Mononuclear cell (primary cell): ENCODE data around the gene SFI1. TPM values are rescaled to one million over a fixed set of nuclear protein-coding genes. Genes with fewer than 3 reads are reported as not detected.
"Not testable (repeated sequence)": the region's sequence is repeated elsewhere in the genome, so short reads cannot be mapped to it uniquely, and the experiment has no call there.

Source experiments
- H3K27me3 ChIP-seq: 2 replicates; pipeline ENCODE4 v1.6.0; 2011; ENCODE audit warnings: low read length, control low read depth; ENCODE audit not compliant: insufficient read depth
- H3K4me1 ChIP-seq: 2 replicates; pipeline ENCODE4 v1.5.1; 2011; ENCODE audit warnings: mild to moderate bottlenecking, low read length, control low read depth; ENCODE audit not compliant: insufficient read depth
- H3K4me3 ChIP-seq: 2 replicates; pipeline ENCODE4 v1.5.1; 2011; ENCODE audit warnings: mild to moderate bottlenecking, low read length, moderate library complexity
- H3K9me3 ChIP-seq: 2 replicates; pipeline ENCODE4 v1.5.1; 2011; ENCODE audit warnings: low read depth, mild to moderate bottlenecking, control low read depth, low read length
- total RNA-seq: library from RNA; depleted of rRNA; stranded (reverse); fragments of >200 nt; gene quantifications from one replicate; pipeline ENCODE4 v1.2.3, GENCODE V29; 2012

SFI1 gene
- 63.2 TPM for total RNA-seq

GRCh38 chr22:31496007-31496734 is at the start of gene SFI1:
TSS of gene SFI1 (plus strand) at chr22:31496536. CDS start at chr22:31508285, 11,749 bp downstream.
- Histone ChIP-seq H3K27me3 (no peaks in the 10 kb centered on the region), H3K4me1 (peaks cover 46% of the 10 kb centered on the region), H3K4me3 (peak within 1 kb of the TSS; percentile 69), H3K9me3 (no peaks in the 10 kb centered on the region)

- Histone ChIP-seq H3K4me1 (no peaks in the 10 kb centered on the region), H3K27me3 (no peaks in the 10 kb centered on the region), H3K4me3 (no peak overlapping the region), H3K9me3 (no peaks in the 10 kb centered on the region)
Measured at GRCh38 chr22:31446767-31447166, 49.6 kb upstream of the SFI1 start.

GRCh38 chr22:31447337-31447736 is 49.0 kb upstream of the SFI1 start:
- Histone ChIP-seq H3K27me3 (no peaks in the 10 kb centered on the region), H3K9me3 (no peaks in the 10 kb centered on the region), H3K4me3 (no peak overlapping the region), H3K4me1 (no peaks in the 10 kb centered on the region)

- no peaks in the 10 kb centered on the region for H3K27me3 ChIP-seq
- no peak overlapping the region for H3K4me3 ChIP-seq
- no peaks in the 10 kb centered on the region for H3K9me3 ChIP-seq
- H3K4me1 ChIP-seq = no peaks in the 10 kb centered on the region
Measured at GRCh38 chr22:31448382-31448781, 48.0 kb upstream of the SFI1 start.

- no peaks in the 10 kb centered on the region for H3K4me1 ChIP-seq
- no peak overlapping the region for H3K4me3 ChIP-seq
Measured at GRCh38 chr22:31449506-31449905, 46.8 kb upstream of the SFI1 start.

GRCh38 chr22:31451709-31452571 is 44.4 kb upstream of the SFI1 start:
- H3K4me3 ChIP-seq = no peak overlapping the region
- H3K4me1 ChIP-seq = no peaks in the 10 kb centered on the region
- no peaks in the 10 kb centered on the region for H3K9me3 ChIP-seq
- H3K27me3 ChIP-seq = no peaks in the 10 kb centered on the region

More at GRCh38 chr22:31449506-31449905, 46.8 kb upstream of the SFI1 start:
- Histone ChIP-seq H3K9me3 (no peaks in the 10 kb centered on the region), H3K27me3 (no peaks in the 10 kb centered on the region)

- H3K4me1 ChIP-seq = no peaks in the 10 kb centered on the region
- no peaks in the 10 kb centered on the region for H3K9me3 ChIP-seq
- no peak overlapping the region for H3K4me3 ChIP-seq
- no peaks in the 10 kb centered on the region for H3K27me3 ChIP-seq
Measured at GRCh38 chr22:31461699-31462098, 34.6 kb upstream of the SFI1 start.

GRCh38 chr22:31465307-31465706 is 31.0 kb upstream of the SFI1 start:
- Histone ChIP-seq H3K4me1 (no peaks in the 10 kb centered on the region), H3K9me3 (no peaks in the 10 kb centered on the region), H3K4me3 (no peak overlapping the region), H3K27me3 (no peaks in the 10 kb centered on the region)

- H3K4me1 ChIP-seq = peaks cover 6% of the 10 kb centered on the region
- no peaks in the 10 kb centered on the region for H3K9me3 ChIP-seq
- no peaks in the 10 kb centered on the region for H3K27me3 ChIP-seq
- no peak overlapping the region for H3K4me3 ChIP-seq
Measured at GRCh38 chr22:31474743-31475142, 21.6 kb upstream of the SFI1 start.

- Histone ChIP-seq H3K9me3 (no peaks in the 10 kb centered on the region), H3K4me1 (peaks cover 6% of the 10 kb centered on the region), H3K27me3 (no peaks in the 10 kb centered on the region), H3K4me3 (no peak overlapping the region)
Measured at GRCh38 chr22:31475800-31476199, 20.5 kb upstream of the SFI1 start.

GRCh38 chr22:31477329-31477728 is 19.0 kb upstream of the SFI1 start:
- Histone ChIP-seq H3K4me1 (peaks cover 6% of the 10 kb centered on the region), H3K4me3 (no peak overlapping the region), H3K27me3 (no peaks in the 10 kb centered on the region), H3K9me3 (no peaks in the 10 kb centered on the region)

GRCh38 chr22:31481129-31481528 is 15.2 kb upstream of the SFI1 start:
- Histone ChIP-seq H3K4me3 (no peak overlapping the region), H3K27me3 (no peaks in the 10 kb centered on the region), H3K4me1 (peaks cover 6% of the 10 kb centered on the region), H3K9me3 (no peaks in the 10 kb centered on the region)

GRCh38 chr22:31482470-31482869 is 13.9 kb upstream of the SFI1 start:
- H3K27me3 ChIP-seq, H3K4me1 ChIP-seq, H3K9me3 ChIP-seq, H3K4me3 ChIP-seq: not testable (repeated sequence)

GRCh38 chr22:31486369-31486768 is 10.0 kb upstream of the SFI1 start:
- H3K4me3 ChIP-seq, H3K27me3 ChIP-seq, H3K9me3 ChIP-seq: not testable (repeated sequence)
- H3K4me1 ChIP-seq = peaks cover 26% of the 10 kb centered on the region

GRCh38 chr22:31486951-31487350 is 9.4 kb upstream of the SFI1 start:
- peaks cover 31% of the 10 kb centered on the region for H3K4me1 ChIP-seq
- H3K27me3 ChIP-seq = no peaks in the 10 kb centered on the region
- H3K9me3 ChIP-seq = no peaks in the 10 kb centered on the region
- H3K4me3 ChIP-seq = no peak overlapping the region
